HG03439 (cell line): ENCODE measurements around the gene GCK.

ENCODE experiments used
- ATAC-seq: cut with Tn5 transposase; IDR thresholded peaks from one replicate; pipeline ENCODE4 v1.9.1; 2021; ENCODE audit warnings: mild to moderate bottlenecking, moderate library complexity; ENCODE audit not compliant: unreplicated experiment

Gene GCK

DNA sequence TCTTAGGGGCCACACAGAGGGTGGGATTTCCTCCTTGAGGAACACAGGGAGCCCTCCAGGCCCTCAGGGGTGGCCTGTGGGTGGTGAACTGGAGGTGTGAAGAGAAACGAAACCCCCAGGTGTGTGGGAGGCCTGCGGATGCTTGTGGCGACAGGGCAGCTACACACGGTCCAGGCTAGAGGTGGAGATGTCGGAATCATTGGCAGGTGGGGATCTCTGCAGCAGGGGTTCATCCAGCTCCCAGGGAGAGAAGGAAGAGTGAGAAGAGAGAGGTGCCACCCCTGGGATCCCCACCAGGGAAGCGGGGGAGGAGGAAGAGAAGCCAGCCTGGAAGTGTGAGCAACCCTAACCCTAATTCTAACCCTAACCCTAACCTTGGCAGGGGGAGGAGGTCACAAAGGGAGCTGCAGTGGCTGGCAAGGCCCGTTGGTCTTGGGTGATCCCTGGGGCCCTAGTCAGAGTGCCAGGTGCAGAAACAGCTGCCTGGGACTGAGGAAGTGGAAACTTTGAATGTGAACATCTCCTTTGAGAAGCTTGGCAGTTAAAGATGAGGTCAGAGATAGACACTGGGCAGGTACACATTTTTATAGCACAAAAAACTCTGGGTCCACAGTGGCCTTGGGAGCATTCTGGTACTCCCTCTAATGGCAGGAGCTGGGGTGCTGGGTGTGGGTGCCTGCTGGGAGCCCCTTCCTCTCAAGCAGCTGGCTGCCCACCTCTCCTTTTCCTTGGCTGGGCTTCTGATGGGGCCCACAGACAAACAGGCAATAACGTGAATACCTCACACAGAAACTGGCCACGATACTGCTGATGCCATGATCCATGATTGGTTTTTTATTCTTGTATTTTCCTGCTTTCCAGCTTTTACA is 91.9 kb downstream of the GCK start:
- ATAC-seq: peak; percentile 48

GRCh38 chr7:44096326-44096881 is 92.8 kb downstream of the GCK start:
- ATAC-seq: no peak

DNA sequence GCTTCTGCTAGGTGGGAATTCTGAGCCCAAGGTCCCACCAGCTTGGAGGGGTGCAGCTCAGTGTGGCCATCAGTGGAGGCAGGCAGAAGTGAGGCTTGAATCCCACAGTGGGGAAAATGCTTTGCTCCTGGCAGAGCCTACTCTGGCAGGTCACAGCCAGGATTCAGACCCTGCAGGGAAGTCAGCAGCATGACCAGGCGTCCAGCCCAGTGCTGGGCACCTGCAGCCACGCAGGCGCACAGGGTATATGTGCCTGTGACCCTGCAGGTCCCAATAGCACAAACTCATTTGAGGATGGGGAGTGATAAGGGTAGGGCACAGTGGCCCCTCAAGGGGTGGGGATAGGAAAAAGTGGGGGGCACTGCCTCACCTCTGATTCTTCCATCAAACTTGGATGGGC is 93.5 kb downstream of the GCK start:
- no peak for ATAC-seq

DNA sequence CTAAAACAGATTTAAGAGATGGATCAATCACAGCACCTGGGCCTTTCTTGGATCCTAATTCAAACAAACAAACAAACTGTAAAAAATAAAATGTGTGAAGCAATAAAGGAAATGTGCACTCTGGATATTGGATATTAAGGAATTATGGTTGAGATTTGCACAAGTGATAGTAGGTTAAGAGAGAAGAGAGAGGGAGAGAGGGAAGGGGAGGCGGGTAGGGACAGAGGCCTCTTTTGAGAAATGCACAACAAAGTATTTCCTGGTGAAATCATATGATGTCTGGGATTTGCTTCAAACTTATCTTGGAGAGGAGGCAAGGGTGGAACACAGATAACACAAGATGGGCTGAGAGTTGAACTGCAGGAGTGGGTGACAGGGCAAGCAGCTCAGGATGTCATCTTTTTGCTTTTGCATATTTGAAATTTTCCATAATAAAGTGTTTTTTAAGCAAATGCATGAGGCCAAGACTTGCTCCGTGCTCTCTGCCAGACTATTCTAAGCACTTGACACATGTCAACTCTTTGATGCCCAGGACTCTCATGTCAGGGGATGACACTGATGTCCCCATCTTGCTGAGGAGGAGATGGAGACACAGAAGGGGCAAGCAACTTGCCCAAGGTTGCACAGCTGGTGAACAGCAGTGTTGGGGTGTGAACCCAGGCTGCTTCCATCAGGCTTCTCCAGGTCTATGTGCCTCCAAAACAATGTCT is 94.2 kb downstream of the GCK start:
- ATAC-seq: no peak

GRCh38 chr7:44094365-44094764 is 94.9 kb downstream of the GCK start:
- ATAC-seq: no peak
